Measurements from ENCODE around the gene LEMD2. TPM values are rescaled to one million over a fixed set of nuclear protein-coding genes. Genes with fewer than 3 reads are reported as not detected.

The LEMD2 gene
- total and polyA plus RNA-seq, 2 donors (not counting 3 experiments of a cell fraction or from before 2014, with no cell fraction given) = 61.1 to 81.8 TPM

- POLR2A ChIA-PET = interaction anchor here (1.1 kb wide), 1 partner anchor 10 kb away, joined by 5 read pairs; no protein-coding TSS in a partner anchor
- no peaks in the 10 kb centered on the region for H3K36me3 ChIP-seq (ENCODE audit: control insufficient read depth in 2 of 2, extremely low read depth in 1 of 2, insufficient read depth in 2 of 2, low read length in 2 of 2)
- H3K9me3 ChIP-seq (replicated peaks; ENCODE audit: control insufficient read depth, insufficient read depth, low read length) = no peaks in the 10 kb centered on the region
- H2AFZ ChIP-seq (ENCODE audit: low read depth, low read length) = no peak overlapping the region
- H3K4me3 ChIP-seq (replicated peaks in 1 of 3; ENCODE audit: insufficient read depth in 1 of 3, low read depth in 1 of 3, low read length in 3 of 3) = no peak overlapping the region
- H3K27me3 ChIP-seq (ENCODE audit: control insufficient read depth in 2 of 2, insufficient read depth in 2 of 2, low read length in 2 of 2) = peaks cover 4 to 7% of the 10 kb centered on the region in 2 experiments
- no TSS peak for BruUV-seq (replicated peaks)
- CTCF ChIA-PET = interaction anchor here (0.6 to 1.5 kb wide), 4 partner anchors 9 to 879 kb away, joined by 3 to 4 read pairs (median 3); no protein-coding TSS in a partner anchor
- H4K20me1 ChIP-seq (replicated peaks; ENCODE audit: control insufficient read depth, extremely low read depth, insufficient read depth, low read length) = no peaks in the 10 kb centered on the region
- no peak overlapping the region for H3K27ac ChIP-seq (ENCODE audit: insufficient read depth, low read depth, low read length)
- no peaks in the 10 kb centered on the region for H3K79me2 ChIP-seq (ENCODE audit: control insufficient read depth, insufficient read depth, low read length)
- TF ChIP-seq FOS (IDR thresholded peaks at IDR 0.05; ENCODE audit: borderline replicate concordance, insufficient read depth, low read length) (no peak), MAX (IDR thresholded peaks at IDR 0.05; ENCODE audit: insufficient read depth, insufficient read length) (no peak), JUN (IDR thresholded peaks at IDR 0.05; ENCODE audit: borderline replicate concordance, insufficient read depth, insufficient read length, low read depth) (no peak), CTCF (IDR thresholded peaks at IDR 0.05; ENCODE audit: extremely low read depth in 1 of 2, insufficient read depth in 1 of 2, low read depth in 1 of 2, low read length in 2 of 2) (no peak), EZH2 (IDR thresholded peaks at IDR 0.05; ENCODE audit: borderline replicate concordance, low read depth, low read length, severe bottlenecking) (no peak), MYC (IDR thresholded peaks at IDR 0.05; ENCODE audit: low read depth, low read length) (no peak), POLR2AphosphoS5 (IDR thresholded peaks at IDR 0.05; ENCODE audit: insufficient read depth, low read depth, low read length) (no peak), GATA2 (IDR thresholded peaks at IDR 0.05; ENCODE audit: insufficient read depth, insufficient read length, low read depth, low read length) (no peak), POLR2A (IDR thresholded peaks at IDR 0.05; ENCODE audit: low read depth, low read length) (no peak)
- FAIRE-seq (no peak), DNase-seq (ENCODE audit: low read depth, low spot score) (no peak)
- H3K4me2 ChIP-seq (ENCODE audit: insufficient read depth, low read length) = no peak overlapping the region
- H3K4me1 ChIP-seq (ENCODE audit: control insufficient read depth, extremely low read depth, insufficient read depth, low read length) = no peaks in the 10 kb centered on the region
- dilution Hi-C loops (cut with MboI; ENCODE audit: extremely low pct_ligation_motif_present, low sequenced_read_pairs) (no loop called here), intact Hi-C loops (cut with micrococcal nuclease) (no loop called here)
- no peaks in the 10 kb centered on the region for H3K9me1 ChIP-seq (replicated peaks; ENCODE audit: control insufficient read depth, extremely low read depth, insufficient read depth, low read length)
- no peak overlapping the region for H3K9ac ChIP-seq (replicated peaks; ENCODE audit: extremely low read depth, insufficient read depth, low read length)
These were observed 13.4 kb upstream of the LEMD2 start for GRCh38 chr6:33802186-33802958.
